Lung (tissue), 12 donors: ENCODE data around the gene PAGE2B. TPM values are rescaled to one million over a fixed set of nuclear protein-coding genes. Genes with fewer than 3 reads are reported as not detected.

Experiments used
- ATAC-seq: fragments of 200-7000 bp; cut with Tn5 transposase; one replicate; pipeline ENCODE4 v1.9.1; 2020; ENCODE audit warnings: moderate number of reproducible peaks; ENCODE audit not compliant: insufficient read depth, low FRiP score
- DNase-seq, 3 donors: peaks; one replicate each; pipeline ENCODE4 v3.0.0-alpha.2; 2013 to 2017
- H3K27ac ChIP-seq, 2 donors: one replicate each; pipeline ENCODE4 v1.5.1; 2013; ENCODE audit warnings: mild to moderate bottlenecking in 2 of 2, moderate library complexity in 2 of 2, control low read depth in 1 of 2, inconsistent platforms in 1 of 2, low read depth in 1 of 2, low read length in 1 of 2
- H3K27me3 ChIP-seq, 3 donors: one replicate each; pipeline ENCODE4 v1.5.1; 2013; ENCODE audit warnings: low read length in 2 of 3; ENCODE audit not compliant: control insufficient read depth in 3 of 3, insufficient read depth in 3 of 3
- H3K36me3 ChIP-seq, 4 donors: one replicate each; pipeline ENCODE4 v1.5.1; 2013; ENCODE audit warnings: low read length in 4 of 4, mild to moderate bottlenecking in 1 of 4, moderate library complexity in 1 of 4; ENCODE audit not compliant: control insufficient read depth in 4 of 4, insufficient read depth in 4 of 4
- H3K4me1 ChIP-seq, 5 donors: one replicate each; pipeline ENCODE4 v1.5.1; 2013; ENCODE audit warnings: low read length in 5 of 5, mild to moderate bottlenecking in 2 of 5, moderate library complexity in 1 of 5; ENCODE audit not compliant: control insufficient read depth in 5 of 5, insufficient read depth in 5 of 5
- H3K4me3 ChIP-seq: one replicate; pipeline ENCODE4 v1.5.1; 2013; ENCODE audit warnings: mild to moderate bottlenecking, control low read depth, moderate library complexity
- H3K9ac ChIP-seq, 2 donors: one replicate each; pipeline ENCODE4 v1.5.1; 2013; ENCODE audit warnings: low read length in 2 of 2, control low read depth in 1 of 2; ENCODE audit not compliant: insufficient read depth in 1 of 2
- H3K9me3 ChIP-seq, 4 donors: one replicate each; pipeline ENCODE4 v1.5.1; 2013; ENCODE audit warnings: low read length in 3 of 4, mild to moderate bottlenecking in 1 of 4, moderate library complexity in 1 of 4; ENCODE audit not compliant: control insufficient read depth in 4 of 4, insufficient read depth in 3 of 4
- WGBS, 2 donors: extraction: QIAGEN DNeasy Blood & Tissue Kit; methylation state at CpG; one replicate each; pipeline ENCODE4 v1.1.7; 2013; 5-methylcytosine and 5-hydroxymethylcytosine counted together
- polyA plus RNA-seq, 2 donors: library from polyadenylated mRNA; stranded (reverse); fragments of 200-250 nt; gene quantifications; one replicate each; pipeline ENCODE4 v1.2.1, GENCODE V29; 2013
- total RNA-seq, 2 donors: library from RNA; depleted of rRNA in 1 of 2; stranded (reverse); fragments of >200 nt in 1 of 2; gene quantifications; one replicate each; pipeline ENCODE4 v1.2.1, GENCODE V29; 2014 to 2021
- TF ChIP-seq, protein P1 (sequence below): IDR thresholded peaks from 2 replicates; pipeline ENCODE4 v1.5.1; 2012; ENCODE audit warnings: mild to moderate bottlenecking; ENCODE audit errors: control extremely low read depth, extremely low read depth
- donor health status: control.
- donor health status: control.
- donor health status: Bipolar disorder and iron deficiency.
- donor health status: healthy.
- donor health status: DM: yes; HTN: yes; CAD: no.

The PAGE2B gene
- total and polyA plus RNA-seq, 4 donors = 0.37 TPM; not detected in 3

DNA sequence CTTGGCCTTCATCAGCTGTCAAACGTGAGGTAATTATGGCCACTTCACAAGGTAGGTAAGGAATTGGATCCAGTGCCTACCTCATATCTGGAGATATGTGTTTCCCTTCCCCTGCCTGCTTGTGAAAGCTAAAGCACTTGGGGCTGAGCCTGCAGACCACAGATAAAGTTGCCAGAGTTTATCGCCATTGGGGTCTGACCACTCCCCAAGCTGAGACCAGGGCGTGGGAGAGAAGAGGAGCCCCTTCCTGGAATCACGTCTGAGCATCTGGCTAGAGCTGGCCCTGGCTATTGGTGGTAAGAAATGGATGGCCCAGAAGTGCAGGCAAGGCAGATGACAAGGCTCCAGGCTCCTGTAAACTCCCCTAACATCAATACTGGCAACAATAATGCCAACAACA lies 46.8 kb upstream of the PAGE2B start:
- Histone ChIP-seq H3K27me3 (peaks cover 0 to 2% (median 0%) of the 10 kb centered on the region in 3 donors), H3K4me1 (no peaks in the 10 kb centered on the region), H3K36me3 (no peaks in the 10 kb centered on the region), H3K9ac (no peak overlapping the region), H3K9me3 (peaks cover 0 to 5% (median 1%) of the 10 kb centered on the region in 4 donors), H3K4me3 (no peak overlapping the region), H3K27ac (no peak overlapping the region)
- no peak for DNase-seq
- no peak for ATAC-seq
- TF ChIP-seq, protein P1, sequence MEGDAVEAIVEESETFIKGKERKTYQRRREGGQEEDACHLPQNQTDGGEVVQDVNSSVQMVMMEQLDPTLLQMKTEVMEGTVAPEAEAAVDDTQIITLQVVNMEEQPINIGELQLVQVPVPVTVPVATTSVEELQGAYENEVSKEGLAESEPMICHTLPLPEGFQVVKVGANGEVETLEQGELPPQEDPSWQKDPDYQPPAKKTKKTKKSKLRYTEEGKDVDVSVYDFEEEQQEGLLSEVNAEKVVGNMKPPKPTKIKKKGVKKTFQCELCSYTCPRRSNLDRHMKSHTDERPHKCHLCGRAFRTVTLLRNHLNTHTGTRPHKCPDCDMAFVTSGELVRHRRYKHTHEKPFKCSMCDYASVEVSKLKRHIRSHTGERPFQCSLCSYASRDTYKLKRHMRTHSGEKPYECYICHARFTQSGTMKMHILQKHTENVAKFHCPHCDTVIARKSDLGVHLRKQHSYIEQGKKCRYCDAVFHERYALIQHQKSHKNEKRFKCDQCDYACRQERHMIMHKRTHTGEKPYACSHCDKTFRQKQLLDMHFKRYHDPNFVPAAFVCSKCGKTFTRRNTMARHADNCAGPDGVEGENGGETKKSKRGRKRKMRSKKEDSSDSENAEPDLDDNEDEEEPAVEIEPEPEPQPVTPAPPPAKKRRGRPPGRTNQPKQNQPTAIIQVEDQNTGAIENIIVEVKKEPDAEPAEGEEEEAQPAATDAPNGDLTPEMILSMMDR = no peak
- WGBS, 2 donors = 59 to 94% methylated on average over 3 to 4 of the region's 4 CpGs

DNA sequence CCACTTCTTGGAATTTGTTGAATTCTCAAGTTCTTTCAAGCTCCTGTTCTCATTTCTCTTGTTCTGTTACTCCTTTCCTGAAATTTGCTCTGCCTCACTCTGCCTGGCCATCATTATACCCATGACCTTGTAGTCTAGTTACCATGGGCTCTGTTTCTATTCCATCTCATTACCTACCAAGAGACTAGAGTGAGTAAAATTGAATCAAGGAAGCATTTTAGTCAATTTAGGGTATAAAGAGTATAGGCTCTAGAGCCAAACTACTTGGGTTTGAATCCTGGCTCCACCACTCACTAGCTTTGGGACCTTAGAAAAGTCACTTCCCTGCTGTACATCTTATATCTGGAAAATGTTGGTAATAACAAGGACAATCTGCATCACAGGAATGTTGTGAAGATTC lies 46.2 kb upstream of the PAGE2B start:
- H3K9me3 ChIP-seq = peaks cover 0 to 5% (median 1%) of the 10 kb centered on the region in 4 donors
- H3K27me3 ChIP-seq = peaks cover 0 to 2% (median 0%) of the 10 kb centered on the region in 3 donors
- TF ChIP-seq, protein P1 = no peak
- DNase-seq (no peak), ATAC-seq (no peak)
- no peaks in the 10 kb centered on the region for H3K36me3 ChIP-seq
- no peak overlapping the region for H3K9ac ChIP-seq
- no peak overlapping the region for H3K27ac ChIP-seq
- H3K4me3 ChIP-seq = no peak overlapping the region
- no peaks in the 10 kb centered on the region for H3K4me1 ChIP-seq

- Histone ChIP-seq H3K36me3 (no peaks in the 10 kb centered on the region), H3K9ac (no peak overlapping the region), H3K9me3 (peaks cover 0 to 5% (median 1%) of the 10 kb centered on the region in 4 donors), H3K27me3 (peaks cover 0 to 2% (median 0%) of the 10 kb centered on the region in 3 donors), H3K27ac (no peak overlapping the region), H3K4me1 (no peaks in the 10 kb centered on the region), H3K4me3 (no peak overlapping the region)
- TF ChIP-seq, protein P1 = no peak
- no peak for ATAC-seq
- no peak for DNase-seq
- 71 to 86% methylated on average over 2 of the region's 2 CpGs for WGBS, 2 donors
These were observed 45.5 kb upstream of the PAGE2B start for GRCh38 chrX:55029291-55029690.
